Panc1 (cell line): ENCODE results near the gene MYO1H. TPM values are rescaled to one million over a fixed set of nuclear protein-coding genes. Genes with fewer than 3 reads are reported as not detected.

Experiments
- ATAC-seq: fragments of 200-7000 bp; cut with Tn5 transposase; 2 replicates; pipeline ENCODE4 v1.9.1; 2020; ENCODE audit warnings: mild to moderate bottlenecking, moderate library complexity
- BruUV-seq: library from RNA; stranded (reverse); fragments of 400-500 nt; replicated peaks from 2 replicates; lab custom pipeline; 2021; lab: Mats Ljungman, UMichigan
- CTCF ChIA-PET: fragments of 300-600 bp; sonication (Branson Sonifier 250); formaldehyde crosslinking; loops from one replicate; lab custom pipeline; 2022; ENCODE audit warnings: antibody characterized with exemption; lab: Charles Lee
- POLR2A ChIA-PET: fragments of 300-600 bp; sonication (Branson Sonifier 250); formaldehyde crosslinking; loops from one replicate; lab custom pipeline; 2022; ENCODE audit warnings: antibody characterized with exemption; lab: Charles Lee
- DNase-seq: peaks from one replicate; pipeline ENCODE4 v3.0.0-alpha.2; 2010; ENCODE audit warnings: low read depth, low spot score
- H3K27ac ChIP-seq: 2 replicates; pipeline ENCODE4 v1.5.1; 2011; ENCODE audit warnings: mild to moderate bottlenecking, low read length, inconsistent platforms
- H3K27me3 ChIP-seq: fragments of 200-500 bp; sonication (Bioruptor generic); 2 replicates; pipeline ENCODE4 v1.6.0; 2014; ENCODE audit warnings: low read length, inconsistent platforms; ENCODE audit not compliant: control insufficient read depth, insufficient read depth
- H3K36me3 ChIP-seq: fragments of 200-500 bp; sonication (Bioruptor generic); 2 replicates; pipeline ENCODE4 v1.5.1; 2014; ENCODE audit warnings: inconsistent platforms, mild to moderate bottlenecking, low read length, moderate library complexity; ENCODE audit not compliant: control insufficient read depth, insufficient read depth
- H3K4me1 ChIP-seq: 2 replicates; pipeline ENCODE4 v1.5.1; 2011; ENCODE audit warnings: inconsistent platforms, mild to moderate bottlenecking, low read length, moderate library complexity; ENCODE audit not compliant: control insufficient read depth, insufficient read depth
- H3K4me3 ChIP-seq, 2 experiments: 2 replicates each; pipeline ENCODE4 v1.5.1; 2011 to 2012; ENCODE audit warnings: low read depth in 2 of 2, low read length in 2 of 2, mild to moderate bottlenecking in 2 of 2, inconsistent platforms in 1 of 2, moderate library complexity in 1 of 2
- H3K9me3 ChIP-seq: fragments of 200-500 bp; sonication (Bioruptor generic); 2 replicates; pipeline ENCODE4 v1.5.1; 2014; ENCODE audit warnings: low read depth, mild to moderate bottlenecking, inconsistent platforms, low read length, moderate library complexity; ENCODE audit not compliant: control insufficient read depth, insufficient read depth
- POLR2AphosphoS5 ChIP-seq: IDR thresholded peaks from 2 replicates; pipeline ENCODE4 v1.6.1; 2012; ENCODE audit warnings: mild to moderate bottlenecking, low read depth, low read length, moderate library complexity
- SIN3A ChIP-seq: IDR thresholded peaks from 2 replicates; pipeline ENCODE4 v1.6.1; 2012; ENCODE audit warnings: low read depth, mild to moderate bottlenecking, low read length, moderate library complexity, borderline replicate concordance; ENCODE audit not compliant: insufficient read depth
- TCF7L2 ChIP-seq: IDR thresholded peaks from 2 replicates; pipeline ENCODE4 v1.6.1; 2011; ENCODE audit warnings: mild to moderate bottlenecking, low read depth, low read length, inconsistent platforms
- in situ Hi-C: cut with HindIII; loops from 2 replicates; pipeline ENCODE4 v1.10.0; 2016; ENCODE audit warnings: low sequenced_read_pairs, low pct_unique_long_range_greater_than_20kb
- intact Hi-C: fragments of 100-400 bp; cut with micrococcal nuclease; formaldehyde crosslinking; loops from one replicate; pipeline ENCODE4 v1.10.0; 2022; ENCODE audit not compliant: unreplicated experiment
- total RNA-seq: library from RNA; stranded (reverse); gene quantifications from one replicate; pipeline ENCODE4 v1.2.1, GENCODE V29; 2021; ENCODE audit not compliant: unreplicated experiment
- TF ChIP-seq, protein P1 (sequence below), 2 experiments: IDR thresholded peaks; 2 replicates each; pipeline ENCODE4 v1.6.1; 2011 to 2012; ENCODE audit warnings: low read depth in 2 of 2, control low read depth in 1 of 2, low read length in 1 of 2, mild to moderate bottlenecking in 1 of 2, moderate library complexity in 1 of 2; ENCODE audit not compliant: insufficient read depth in 1 of 2
- TF ChIP-seq, protein P2 (sequence below): fragments of 450-650 bp; IDR thresholded peaks from 2 replicates; pipeline ENCODE4 v1.5.1; 2017; ENCODE audit warnings: mild to moderate bottlenecking

The MYO1H gene
- total RNA-seq, 1 experiment from 2014 or later = not detected

DNA sequence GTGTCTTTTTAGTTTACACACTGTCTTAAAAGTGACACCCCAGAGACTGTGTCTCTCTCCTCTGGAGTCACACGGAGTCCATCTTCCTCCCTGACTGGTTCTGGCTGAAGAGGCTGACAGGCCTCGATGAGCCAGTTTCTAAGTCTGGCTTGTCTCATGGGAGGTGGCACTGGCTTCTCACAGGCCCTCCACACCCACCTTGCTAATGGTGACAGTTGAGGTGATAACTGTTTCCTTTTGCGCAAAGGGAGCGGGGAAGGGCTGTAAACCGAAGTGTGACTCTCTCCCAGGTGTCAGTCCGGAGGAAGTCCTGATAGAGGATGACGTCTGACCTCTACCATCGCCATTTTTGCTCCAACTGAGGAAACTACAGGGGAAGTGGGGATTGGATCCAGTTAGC lies 99.2 kb downstream of the MYO1H start:
- intact Hi-C loops (no loop called here), in situ Hi-C loops (no loop called here)
- no TSS peak for BruUV-seq
- POLR2A ChIA-PET = no interaction called here
- Histone ChIP-seq H3K27me3 (no peaks in the 10 kb centered on the region), H3K9me3 (no peaks in the 10 kb centered on the region), H3K4me3 (no peak overlapping the region), H3K27ac (no peak overlapping the region), H3K4me1 (no peaks in the 10 kb centered on the region), H3K36me3 (peaks cover 3% of the 10 kb centered on the region; the same call in 1 of the 2 replicates)
- DNase-seq (no peak), ATAC-seq (no peak)
- CTCF ChIA-PET = no interaction called here
- TF ChIP-seq, protein P1, sequence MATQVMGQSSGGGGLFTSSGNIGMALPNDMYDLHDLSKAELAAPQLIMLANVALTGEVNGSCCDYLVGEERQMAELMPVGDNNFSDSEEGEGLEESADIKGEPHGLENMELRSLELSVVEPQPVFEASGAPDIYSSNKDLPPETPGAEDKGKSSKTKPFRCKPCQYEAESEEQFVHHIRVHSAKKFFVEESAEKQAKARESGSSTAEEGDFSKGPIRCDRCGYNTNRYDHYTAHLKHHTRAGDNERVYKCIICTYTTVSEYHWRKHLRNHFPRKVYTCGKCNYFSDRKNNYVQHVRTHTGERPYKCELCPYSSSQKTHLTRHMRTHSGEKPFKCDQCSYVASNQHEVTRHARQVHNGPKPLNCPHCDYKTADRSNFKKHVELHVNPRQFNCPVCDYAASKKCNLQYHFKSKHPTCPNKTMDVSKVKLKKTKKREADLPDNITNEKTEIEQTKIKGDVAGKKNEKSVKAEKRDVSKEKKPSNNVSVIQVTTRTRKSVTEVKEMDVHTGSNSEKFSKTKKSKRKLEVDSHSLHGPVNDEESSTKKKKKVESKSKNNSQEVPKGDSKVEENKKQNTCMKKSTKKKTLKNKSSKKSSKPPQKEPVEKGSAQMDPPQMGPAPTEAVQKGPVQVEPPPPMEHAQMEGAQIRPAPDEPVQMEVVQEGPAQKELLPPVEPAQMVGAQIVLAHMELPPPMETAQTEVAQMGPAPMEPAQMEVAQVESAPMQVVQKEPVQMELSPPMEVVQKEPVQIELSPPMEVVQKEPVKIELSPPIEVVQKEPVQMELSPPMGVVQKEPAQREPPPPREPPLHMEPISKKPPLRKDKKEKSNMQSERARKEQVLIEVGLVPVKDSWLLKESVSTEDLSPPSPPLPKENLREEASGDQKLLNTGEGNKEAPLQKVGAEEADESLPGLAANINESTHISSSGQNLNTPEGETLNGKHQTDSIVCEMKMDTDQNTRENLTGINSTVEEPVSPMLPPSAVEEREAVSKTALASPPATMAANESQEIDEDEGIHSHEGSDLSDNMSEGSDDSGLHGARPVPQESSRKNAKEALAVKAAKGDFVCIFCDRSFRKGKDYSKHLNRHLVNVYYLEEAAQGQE (IDR thresholded peaks at IDR 0.05; ENCODE audit: insufficient read depth in 1 of 2, low read depth in 2 of 2, low read length in 1 of 2) = no peak
- no peak for TF ChIP-seq POLR2AphosphoS5
- TF ChIP-seq, protein P2, sequence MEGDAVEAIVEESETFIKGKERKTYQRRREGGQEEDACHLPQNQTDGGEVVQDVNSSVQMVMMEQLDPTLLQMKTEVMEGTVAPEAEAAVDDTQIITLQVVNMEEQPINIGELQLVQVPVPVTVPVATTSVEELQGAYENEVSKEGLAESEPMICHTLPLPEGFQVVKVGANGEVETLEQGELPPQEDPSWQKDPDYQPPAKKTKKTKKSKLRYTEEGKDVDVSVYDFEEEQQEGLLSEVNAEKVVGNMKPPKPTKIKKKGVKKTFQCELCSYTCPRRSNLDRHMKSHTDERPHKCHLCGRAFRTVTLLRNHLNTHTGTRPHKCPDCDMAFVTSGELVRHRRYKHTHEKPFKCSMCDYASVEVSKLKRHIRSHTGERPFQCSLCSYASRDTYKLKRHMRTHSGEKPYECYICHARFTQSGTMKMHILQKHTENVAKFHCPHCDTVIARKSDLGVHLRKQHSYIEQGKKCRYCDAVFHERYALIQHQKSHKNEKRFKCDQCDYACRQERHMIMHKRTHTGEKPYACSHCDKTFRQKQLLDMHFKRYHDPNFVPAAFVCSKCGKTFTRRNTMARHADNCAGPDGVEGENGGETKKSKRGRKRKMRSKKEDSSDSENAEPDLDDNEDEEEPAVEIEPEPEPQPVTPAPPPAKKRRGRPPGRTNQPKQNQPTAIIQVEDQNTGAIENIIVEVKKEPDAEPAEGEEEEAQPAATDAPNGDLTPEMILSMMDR = no peak
- no peak for TF ChIP-seq TCF7L2
- TF ChIP-seq SIN3A = no peak

DNA sequence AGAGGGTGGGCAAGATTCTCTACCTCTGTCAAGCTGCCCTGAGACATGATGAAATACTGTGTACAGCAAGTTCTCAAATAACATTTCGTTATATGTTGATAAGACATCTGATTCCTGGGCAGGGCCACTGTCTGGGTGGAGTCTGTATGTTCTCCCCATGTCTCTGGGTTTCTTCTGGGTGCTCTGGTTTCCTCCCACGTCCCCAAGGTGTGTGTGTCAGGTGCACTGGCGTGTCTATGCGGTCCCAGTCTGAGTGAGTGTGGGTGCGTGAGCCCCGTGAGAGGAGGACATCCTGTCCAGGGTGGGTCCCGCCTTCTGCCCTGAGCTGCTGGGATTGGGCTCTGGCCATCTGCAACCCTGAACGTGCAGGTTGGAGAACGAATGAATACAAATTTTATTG lies 99.8 kb downstream of the MYO1H start:
- no peaks in the 10 kb centered on the region for H3K4me1 ChIP-seq
- H3K9me3 ChIP-seq = no peaks in the 10 kb centered on the region
- no peak for ATAC-seq
- intact Hi-C loops (no loop called here), in situ Hi-C loops (no loop called here)
- POLR2A ChIA-PET = no interaction called here
- no peak overlapping the region for H3K4me3 ChIP-seq
- H3K27ac ChIP-seq = no peak overlapping the region
- no peaks in the 10 kb centered on the region for H3K27me3 ChIP-seq
- TF ChIP-seq SIN3A = no peak
- TF ChIP-seq, protein P2 = no peak
- no peak for TF ChIP-seq POLR2AphosphoS5
- TF ChIP-seq, protein P1 (IDR thresholded peaks at IDR 0.05; ENCODE audit: insufficient read depth in 1 of 2, low read depth in 2 of 2, low read length in 1 of 2) = no peak
- TF ChIP-seq TCF7L2 = no peak
- peaks cover 5% of the 10 kb centered on the region; the same call in 1 of the 2 replicates for H3K36me3 ChIP-seq
- BruUV-seq = no TSS peak
- CTCF ChIA-PET = no interaction called here
- no peak for DNase-seq
